Ectodermal cell (in vitro differentiated cells): ENCODE results near the gene MAN2B2.

Experiments used
- H3K27ac ChIP-seq: 2 replicates; pipeline ENCODE4 v1.7.0; 2013; ENCODE audit warnings: mild to moderate bottlenecking, low read depth, low read length; ENCODE audit not compliant: insufficient read depth, poor library complexity, severe bottlenecking
- H3K27me3 ChIP-seq: 2 replicates; pipeline ENCODE4 v1.7.0; 2013; ENCODE audit warnings: mild to moderate bottlenecking, low read length; ENCODE audit not compliant: insufficient read depth, control insufficient read depth, poor library complexity, severe bottlenecking
- H3K36me3 ChIP-seq: one replicate; pipeline ENCODE4 v1.7.0; 2013; ENCODE audit warnings: low read length; ENCODE audit not compliant: control insufficient read depth, insufficient read depth
- H3K4me1 ChIP-seq: one replicate; pipeline ENCODE4 v1.7.0; 2013; ENCODE audit warnings: low read length; ENCODE audit not compliant: control insufficient read depth, insufficient read depth
- H3K4me3 ChIP-seq: 2 replicates; pipeline ENCODE4 v1.7.0; 2013; ENCODE audit warnings: low read depth, low read length, control low read depth; ENCODE audit not compliant: insufficient read depth
- H3K9me3 ChIP-seq: 2 replicates; pipeline ENCODE4 v1.7.0; 2013; ENCODE audit warnings: mild to moderate bottlenecking, low read length, moderate library complexity; ENCODE audit not compliant: control insufficient read depth
- WGBS, 2 experiments: methylation state at CpG; one replicate each; pipeline ENCODE4 v1.1.7; 2013; ENCODE audit warnings: missing lambda C conversion rate in 2 of 2; 5-methylcytosine and 5-hydroxymethylcytosine counted together

MAN2B2 gene

GRCh38 chr4:6591781-6592180 lies 16.8 kb downstream of the MAN2B2 start:
- H3K27ac ChIP-seq = no peak overlapping the region
- no peaks in the 10 kb centered on the region for H3K9me3 ChIP-seq
- H3K27me3 ChIP-seq = no peaks in the 10 kb centered on the region
- H3K4me3 ChIP-seq = no peak overlapping the region
- WGBS, 2 experiments = 85 to 86% methylated on average over 9 of the region's 9 CpGs
- no peaks in the 10 kb centered on the region for H3K36me3 ChIP-seq
- H3K4me1 ChIP-seq = no peaks in the 10 kb centered on the region

GRCh38 chr4:6592804-6593563 lies 18.0 kb downstream of the MAN2B2 start:
- Histone ChIP-seq H3K27me3 (no peaks in the 10 kb centered on the region), H3K36me3 (no peaks in the 10 kb centered on the region), H3K9me3 (no peaks in the 10 kb centered on the region), H3K4me1 (no peaks in the 10 kb centered on the region), H3K4me3 (no peak overlapping the region), H3K27ac (no peak overlapping the region)
- WGBS, 2 experiments = 94 to 95% methylated on average over 16 of the region's 16 CpGs

DNA sequence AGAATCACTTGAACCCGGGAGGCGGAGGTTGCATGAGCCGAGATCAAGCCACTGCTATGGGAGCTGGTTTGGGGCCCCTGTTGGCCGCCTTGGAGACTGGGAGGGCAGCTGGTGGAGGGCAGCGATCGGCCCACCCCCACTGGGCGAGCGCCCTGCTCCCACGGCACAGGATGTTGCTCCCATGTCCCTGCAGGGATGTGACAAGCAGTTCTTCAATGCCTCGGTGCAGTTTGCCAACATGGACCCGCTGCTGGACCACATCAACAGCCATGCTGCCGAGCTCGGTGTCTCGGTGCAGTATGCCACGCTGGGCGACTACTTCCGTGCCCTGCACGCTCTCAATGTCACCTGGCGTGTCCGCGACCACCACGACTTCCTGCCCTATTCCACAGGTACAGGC lies 19.4 kb downstream of the MAN2B2 start:
- Histone ChIP-seq H3K4me3 (no peak overlapping the region), H3K27me3 (no peaks in the 10 kb centered on the region), H3K27ac (no peak overlapping the region), H3K36me3 (no peaks in the 10 kb centered on the region), H3K4me1 (no peaks in the 10 kb centered on the region), H3K9me3 (no peaks in the 10 kb centered on the region)
- 94 to 95% methylated on average over 22 of the region's 22 CpGs for WGBS, 2 experiments

- Histone ChIP-seq H3K4me1 (no peaks in the 10 kb centered on the region), H3K4me3 (no peak overlapping the region), H3K36me3 (no peaks in the 10 kb centered on the region), H3K27ac (no peak overlapping the region), H3K9me3 (no peaks in the 10 kb centered on the region), H3K27me3 (no peaks in the 10 kb centered on the region)
- 88 to 90% methylated on average over 7 of the region's 7 CpGs for WGBS, 2 experiments
Measured at GRCh38 chr4:6594826-6595355, 19.9 kb downstream of the MAN2B2 start.

DNA sequence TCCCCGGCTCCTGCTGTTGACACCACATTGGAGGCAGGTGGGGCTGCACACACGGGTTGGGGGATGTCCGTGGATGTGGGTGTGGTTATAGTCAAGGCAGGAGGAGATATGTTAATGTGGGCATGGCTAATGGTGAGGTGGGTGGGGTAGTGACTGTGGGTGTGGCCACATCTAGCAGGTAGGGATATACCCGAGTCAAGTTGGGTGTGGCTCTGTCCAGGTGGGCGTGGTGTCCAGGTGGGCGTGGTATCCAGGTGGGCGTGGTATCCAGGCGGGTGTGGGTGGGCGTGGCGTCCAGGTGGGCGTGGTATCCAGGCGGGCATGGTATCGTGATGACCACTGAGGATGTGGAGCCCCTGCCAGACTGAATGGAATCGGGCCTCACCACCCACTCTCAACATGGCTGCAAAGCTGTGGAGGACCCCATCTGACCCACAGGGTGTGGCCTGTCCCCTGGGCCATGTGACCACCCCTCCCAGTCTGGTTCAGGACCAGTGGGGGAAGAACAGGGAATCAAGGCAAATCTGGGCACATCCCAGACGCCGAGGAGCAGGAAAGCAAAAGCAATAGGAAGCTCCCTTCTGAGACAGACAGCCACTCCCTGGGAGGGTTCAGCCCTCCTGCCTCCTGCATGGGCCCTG lies 21.0 kb downstream of the MAN2B2 start:
- 79 to 80% methylated on average over 16 of the region's 16 CpGs for WGBS, 2 experiments
- Histone ChIP-seq H3K4me1 (no peaks in the 10 kb centered on the region), H3K27ac (no peak overlapping the region), H3K9me3 (no peaks in the 10 kb centered on the region), H3K36me3 (no peaks in the 10 kb centered on the region), H3K4me3 (no peak overlapping the region), H3K27me3 (no peaks in the 10 kb centered on the region)

- 95% methylated on average over 17 of the region's 17 CpGs for WGBS, 2 experiments
- H3K4me3 ChIP-seq = no peak overlapping the region
- no peaks in the 10 kb centered on the region for H3K4me1 ChIP-seq
- no peaks in the 10 kb centered on the region for H3K27me3 ChIP-seq
- H3K27ac ChIP-seq = no peak overlapping the region
- H3K9me3 ChIP-seq = no peaks in the 10 kb centered on the region
- no peaks in the 10 kb centered on the region for H3K36me3 ChIP-seq
Measured at GRCh38 chr4:6596948-6597347, 22.0 kb downstream of the MAN2B2 start.

DNA sequence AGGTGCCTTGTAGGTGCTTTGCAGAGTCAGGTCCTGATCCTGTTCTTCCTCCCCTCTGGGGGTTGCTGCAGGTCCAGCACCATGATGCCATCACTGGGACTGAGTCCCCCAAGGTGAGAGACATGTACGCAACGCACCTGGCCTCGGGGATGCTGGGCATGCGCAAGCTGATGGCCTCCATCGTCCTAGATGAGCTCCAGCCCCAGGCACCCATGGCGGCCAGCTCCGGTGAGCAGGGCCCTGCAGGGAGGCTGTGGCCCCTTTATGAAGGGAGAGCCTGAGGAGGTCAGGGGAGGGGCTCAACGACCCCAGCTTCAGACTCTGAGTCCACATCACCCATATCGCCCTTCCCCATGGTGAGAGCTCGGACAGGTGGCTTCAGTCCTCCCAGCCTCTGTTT lies 23.1 kb downstream of the MAN2B2 start:
- H3K27me3 ChIP-seq = no peaks in the 10 kb centered on the region
- no peak overlapping the region for H3K27ac ChIP-seq
- H3K36me3 ChIP-seq = no peaks in the 10 kb centered on the region
- 90 to 93% methylated on average over 10 of the region's 10 CpGs for WGBS, 2 experiments
- no peaks in the 10 kb centered on the region for H3K4me1 ChIP-seq
- no peaks in the 10 kb centered on the region for H3K9me3 ChIP-seq
- H3K4me3 ChIP-seq = no peak overlapping the region

GRCh38 chr4:6598641-6599040 lies 23.7 kb downstream of the MAN2B2 start:
- Histone ChIP-seq H3K36me3 (no peaks in the 10 kb centered on the region), H3K27ac (no peak overlapping the region), H3K4me1 (no peaks in the 10 kb centered on the region), H3K4me3 (no peak overlapping the region), H3K27me3 (no peaks in the 10 kb centered on the region), H3K9me3 (no peaks in the 10 kb centered on the region)
- WGBS, 2 experiments = 88 to 91% methylated on average over 13 of the region's 13 CpGs

DNA sequence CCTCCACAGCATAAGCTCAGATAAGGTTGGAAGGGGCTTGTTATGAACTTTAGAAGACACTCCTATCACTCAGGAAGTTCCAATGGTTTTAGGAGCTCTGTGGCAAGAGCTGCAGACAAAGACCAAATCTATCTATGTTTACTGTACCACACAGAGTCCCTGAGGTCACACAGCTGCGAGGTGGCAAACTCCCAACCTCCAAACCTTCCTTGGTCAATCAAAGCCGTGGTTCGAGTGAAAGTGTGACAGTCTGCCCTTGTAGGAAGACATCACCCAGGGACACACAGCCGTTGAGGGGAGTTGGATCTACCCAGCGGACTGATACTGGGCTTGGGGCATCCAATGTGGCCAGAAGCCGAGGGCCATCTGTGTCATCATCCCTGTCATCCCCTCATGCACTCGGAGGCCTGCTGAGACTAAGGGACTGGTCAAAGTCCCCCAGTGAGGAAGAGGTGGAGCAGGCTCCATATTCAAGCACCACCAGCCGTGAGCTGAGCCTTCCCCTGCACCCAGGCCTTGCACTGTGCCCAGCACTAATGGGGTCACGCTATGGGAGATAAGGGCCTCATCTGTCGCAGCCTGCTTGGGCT lies 26.8 kb downstream of the MAN2B2 start:
- no peaks in the 10 kb centered on the region for H3K4me1 ChIP-seq
- no peaks in the 10 kb centered on the region for H3K27me3 ChIP-seq
- 93 to 96% methylated on average over 10 of the region's 10 CpGs for WGBS, 2 experiments
- no peak overlapping the region for H3K27ac ChIP-seq
- peaks cover 5% of the 10 kb centered on the region for H3K36me3 ChIP-seq
- no peak overlapping the region for H3K4me3 ChIP-seq
- no peaks in the 10 kb centered on the region for H3K9me3 ChIP-seq

GRCh38 chr4:6602289-6602688 lies 27.3 kb downstream of the MAN2B2 start:
- no peaks in the 10 kb centered on the region for H3K4me1 ChIP-seq
- WGBS, 2 experiments = 84 to 93% methylated on average over 6 of the region's 6 CpGs
- H3K4me3 ChIP-seq = no peak overlapping the region

More at GRCh38 chr4:6602289-6602688, 27.3 kb downstream of the MAN2B2 start:
- Histone ChIP-seq H3K27ac (no peak overlapping the region), H3K9me3 (no peaks in the 10 kb centered on the region), H3K36me3 (peaks cover 5% of the 10 kb centered on the region), H3K27me3 (no peaks in the 10 kb centered on the region)
